Right lobe of liver (tissue), 6 donors: ENCODE data around the gene SAPCD1. TPM values are rescaled to one million over a fixed set of nuclear protein-coding genes. Genes with fewer than 3 reads are reported as not detected.

ENCODE experiments used
- ATAC-seq, 4 donors: fragments of 200-7000 bp; cut with Tn5 transposase; one replicate each; pipeline ENCODE4 v1.9.1; 2020; ENCODE audit warnings: mild to moderate bottlenecking in 4 of 4, moderate library complexity in 4 of 4
- DNase-seq, 3 donors: peaks; one replicate each; pipeline ENCODE4 v3.0.0-alpha.2; 2020
- H3K27ac ChIP-seq, 3 donors: fragments of 200-600 bp; one replicate each; pipeline ENCODE4 v1.8.0; 2022
- H3K27me3 ChIP-seq, 2 donors: fragments of 200-600 bp; one replicate each; pipeline ENCODE4 v1.8.0; 2022
- H3K36me3 ChIP-seq, 4 donors: fragments of 200-600 bp; sonication (generic) in 1 of 4; one replicate each; pipeline versions ENCODE4 v1.5.1 to v1.8.0; 2017 to 2022; ENCODE audit warnings: control low read depth in 1 of 4
- H3K4me1 ChIP-seq, 4 donors: fragments of 200-600 bp; sonication (generic) in 1 of 4; one replicate each; pipeline versions ENCODE4 v1.5.1 to v1.8.0; 2017 to 2022; ENCODE audit warnings: control low read depth in 1 of 4
- H3K4me3 ChIP-seq, 3 donors: fragments of 200-600 bp; one replicate each; pipeline ENCODE4 v1.8.0; 2022
- H3K9me3 ChIP-seq, 4 donors: fragments of 200-600 bp; sonication (generic) in 1 of 4; one replicate each; pipeline versions ENCODE4 v1.5.1 to v1.8.0; 2017 to 2022; ENCODE audit warnings: control low read depth in 1 of 4
- POLR2A ChIP-seq: fragments of 450-650 bp; IDR thresholded peaks from one replicate; pipeline ENCODE4 v1.6.1; 2017; ENCODE audit warnings: antibody characterized with exemption, mild to moderate bottlenecking
- whole genome bisulfite sequencing: methylation state at CpG from one replicate; pipeline ENCODE4 v1.1.6; 2018; ENCODE audit warnings: low coverage, low lambda C conversion rate; ENCODE audit not compliant: insufficient coverage; ENCODE audit errors: missing lambda C conversion rate; 5-methylcytosine and 5-hydroxymethylcytosine counted together
- intact Hi-C, 2 donors: fragments of 100-400 bp; cut with DNase I; formaldehyde crosslinking; loops; one replicate each; pipeline versions ENCODE4 v1.11.2 to v1.14.1; 2022
- total RNA-seq, 6 experiments: library from RNA; depleted of rRNA in 2 of 6; stranded (reverse); fragments of >200 nt in 2 of 6; fragmentation: NEBNext Ultra II Directional in 3 of 6; extraction: Animal tissue kit (Norgen Biotek cat#: 25700) in 3 of 6; gene quantifications; one replicate each; pipeline versions ENCODE4 v1.1.0 to v1.2.4, GENCODE V29; 2016 to 2023
- TF ChIP-seq, protein P1 (sequence below), 4 donors: fragments of 200-600 bp in 3 of 4; fragments of 450-650 bp in 1 of 4; IDR thresholded peaks; one replicate each; pipeline versions ENCODE4 v1.5.1 to v1.8.0; 2016 to 2022; ENCODE audit warnings: antibody characterized with exemption in 4 of 4, mild to moderate bottlenecking in 2 of 4
- donor health status: DM: no; HTN: yes; CAD: no.
- donor health status: DM: no; HTN: no; CAD: no.
- donor health status: DM: no; HTN: no; CAD: no.
- donor health status: DM: no; HTN: yes; CAD: no.
- donor health status: DM: no; HTN: yes; CAD: no.

Gene SAPCD1
- total RNA-seq, 6 experiments from 2014 or later: 0.62 to 1.6 (median 0.90) TPM; not detected in 1

DNA sequence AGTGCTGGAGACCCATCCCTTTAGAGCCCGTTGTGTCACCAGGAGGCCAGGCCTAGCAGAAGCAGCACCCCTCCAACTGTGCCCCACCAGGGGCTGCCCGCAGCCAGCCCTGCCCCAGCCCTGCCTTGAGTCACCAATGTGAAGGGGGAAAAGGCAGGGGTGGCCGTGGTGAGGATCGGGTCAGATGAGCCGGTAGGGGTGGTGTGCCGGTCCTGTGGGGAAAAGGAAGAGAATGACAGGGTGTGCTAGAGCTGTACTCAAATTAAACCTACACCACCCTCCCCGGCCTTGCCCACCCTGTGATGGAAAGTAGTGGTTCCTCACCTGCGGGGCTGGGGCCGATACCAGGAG, 3.1 kb downstream of the SAPCD1 start:
- Histone ChIP-seq H3K27ac (no peak overlapping the region), H3K36me3 (no peaks in the 10 kb centered on the region), H3K4me1 (no peaks in the 10 kb centered on the region), H3K9me3 (no peaks in the 10 kb centered on the region), H3K27me3 (no peaks in the 10 kb centered on the region), H3K4me3 (no peak overlapping the region)
- WGBS: 80% methylated on average over 1 of the region's 9 CpGs
- DNase-seq (no peak), ATAC-seq (no peak)
- no peak for TF ChIP-seq POLR2A
- TF ChIP-seq, protein P1, sequence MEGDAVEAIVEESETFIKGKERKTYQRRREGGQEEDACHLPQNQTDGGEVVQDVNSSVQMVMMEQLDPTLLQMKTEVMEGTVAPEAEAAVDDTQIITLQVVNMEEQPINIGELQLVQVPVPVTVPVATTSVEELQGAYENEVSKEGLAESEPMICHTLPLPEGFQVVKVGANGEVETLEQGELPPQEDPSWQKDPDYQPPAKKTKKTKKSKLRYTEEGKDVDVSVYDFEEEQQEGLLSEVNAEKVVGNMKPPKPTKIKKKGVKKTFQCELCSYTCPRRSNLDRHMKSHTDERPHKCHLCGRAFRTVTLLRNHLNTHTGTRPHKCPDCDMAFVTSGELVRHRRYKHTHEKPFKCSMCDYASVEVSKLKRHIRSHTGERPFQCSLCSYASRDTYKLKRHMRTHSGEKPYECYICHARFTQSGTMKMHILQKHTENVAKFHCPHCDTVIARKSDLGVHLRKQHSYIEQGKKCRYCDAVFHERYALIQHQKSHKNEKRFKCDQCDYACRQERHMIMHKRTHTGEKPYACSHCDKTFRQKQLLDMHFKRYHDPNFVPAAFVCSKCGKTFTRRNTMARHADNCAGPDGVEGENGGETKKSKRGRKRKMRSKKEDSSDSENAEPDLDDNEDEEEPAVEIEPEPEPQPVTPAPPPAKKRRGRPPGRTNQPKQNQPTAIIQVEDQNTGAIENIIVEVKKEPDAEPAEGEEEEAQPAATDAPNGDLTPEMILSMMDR (IDR thresholded peaks at IDR 0.05): no peak
- intact Hi-C loops: loop anchor here (10.0 kb wide), 2 partner anchors 51 to 81 kb away; partner anchors contain the start of genes LY6G5C (in 2 of the 2) and LY6G6D (in 1 of the 2)

DNA sequence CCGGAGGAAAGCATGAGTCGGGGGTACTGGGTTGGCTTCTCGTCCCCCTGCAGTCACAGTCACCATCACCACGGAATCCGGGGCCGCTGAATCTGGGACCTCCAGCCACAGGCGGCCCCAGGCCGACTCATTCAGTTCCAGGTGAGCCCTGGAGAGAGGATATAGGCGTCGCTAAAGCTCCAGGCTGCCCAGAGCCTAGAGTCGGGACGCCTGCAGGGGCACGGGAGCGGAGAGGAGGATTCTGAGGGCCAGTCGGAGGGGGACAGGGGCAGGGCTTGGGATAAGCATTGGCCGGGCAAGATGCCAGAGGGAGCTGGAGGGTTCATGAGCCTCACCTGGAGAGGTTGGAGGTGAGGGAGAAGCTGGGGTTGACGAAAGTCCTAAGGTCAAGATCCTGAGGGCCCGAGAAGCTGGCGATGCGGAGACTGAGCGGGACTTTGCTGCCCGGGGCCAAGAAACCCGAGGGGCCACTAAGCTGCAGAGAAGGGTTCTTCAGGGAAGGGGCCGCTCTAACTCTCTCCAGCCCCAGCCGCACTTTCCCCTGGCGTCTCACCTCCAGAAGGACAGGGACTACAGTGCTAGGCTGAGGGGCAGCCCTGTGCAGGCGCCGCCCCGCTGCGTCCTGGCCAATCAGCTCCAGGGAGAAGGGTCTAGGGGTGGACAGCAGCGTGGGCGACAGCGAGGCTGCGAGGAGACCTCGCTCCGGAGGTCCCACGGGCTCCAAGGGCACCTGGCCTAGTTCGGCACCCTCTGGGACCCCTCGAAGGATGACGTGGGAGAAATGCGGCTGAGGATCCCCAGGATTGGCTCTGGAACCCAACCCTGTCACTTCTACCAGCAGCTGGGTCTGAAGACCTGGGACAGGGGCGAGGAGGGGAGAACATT, 3.7 kb downstream of the SAPCD1 start:
- Histone ChIP-seq H3K4me1 (no peaks in the 10 kb centered on the region), H3K27me3 (no peaks in the 10 kb centered on the region), H3K27ac (no peak overlapping the region), H3K4me3 (no peak overlapping the region), H3K9me3 (no peaks in the 10 kb centered on the region), H3K36me3 (no peaks in the 10 kb centered on the region)
- DNase-seq: no peak
- intact Hi-C loops: loop anchor here (10.0 kb wide), 2 partner anchors 51 to 81 kb away; partner anchors contain the start of genes LY6G5C (in 2 of the 2) and LY6G6D (in 1 of the 2)
- no peak for TF ChIP-seq POLR2A
- TF ChIP-seq, protein P1 (IDR thresholded peaks at IDR 0.05): no peak
- ATAC-seq: peak in 1 of 4 donors; percentile 7
- WGBS: 76% methylated on average over 18 of the region's 42 CpGs

GRCh38 chr6:31767096-31767645, 4.7 kb downstream of the SAPCD1 start:
- Histone ChIP-seq H3K9me3 (no peaks in the 10 kb centered on the region), H3K4me3 (no peak overlapping the region), H3K36me3 (no peaks in the 10 kb centered on the region), H3K27ac (no peak overlapping the region), H3K27me3 (no peaks in the 10 kb centered on the region), H3K4me1 (no peaks in the 10 kb centered on the region)
- no peak for ATAC-seq
- 71% methylated on average over 3 of the region's 6 CpGs for WGBS
- TF ChIP-seq, protein P1 (IDR thresholded peaks at IDR 0.05): no peak
- no peak for TF ChIP-seq POLR2A
- intact Hi-C loops: loop anchor here (10.0 kb wide), 2 partner anchors 52 to 82 kb away; partner anchors contain the start of genes LY6G5C (in 2 of the 2) and LY6G6D (in 1 of the 2)
- no peak for DNase-seq

- peak in 2 of 4 donors; percentile 6 to 17 for ATAC-seq
- no peak overlapping the region for H3K4me3 ChIP-seq
- H3K36me3 ChIP-seq: no peaks in the 10 kb centered on the region
- H3K27ac ChIP-seq: no peak overlapping the region
- TF ChIP-seq POLR2A: no peak
- TF ChIP-seq, protein P1 (IDR thresholded peaks at IDR 0.05): no peak
- H3K9me3 ChIP-seq: no peaks in the 10 kb centered on the region
- no peak for DNase-seq
- peaks cover 0 to 5% (median 0%) of the 10 kb centered on the region in 4 donors for H3K4me1 ChIP-seq
- intact Hi-C loops: loop anchor here (10.0 kb wide), 2 partner anchors 54 to 84 kb away; partner anchors contain the start of genes LY6G5C (in 2 of the 2) and LY6G6D (in 1 of the 2)
- WGBS: 72% methylated on average over 15 of the region's 18 CpGs
- H3K27me3 ChIP-seq: no peaks in the 10 kb centered on the region
Measured at GRCh38 chr6:31768363-31769257, 6.2 kb downstream of the SAPCD1 start.
